Glutamatergic neuron (in vitro differentiated cells): Measurements from ENCODE around the gene NFATC1. TPM values are rescaled to one million over a fixed set of nuclear protein-coding genes. Genes with fewer than 3 reads are reported as not detected.

Source experiments
- DNase-seq: peaks from one replicate; pipeline ENCODE4 v3.0.0; 2022
- H3K27ac Mint-ChIP-seq: one replicate; pipeline ENCODE4 v1.8.0; 2020; ENCODE audit warnings: mild to moderate bottlenecking, mixed read lengths, inconsistent platforms; ENCODE audit not compliant: unreplicated experiment
- H3K27me3 Mint-ChIP-seq: one replicate; pipeline ENCODE4 v1.8.0; 2020; ENCODE audit warnings: mild to moderate bottlenecking, moderate library complexity, mixed read lengths, inconsistent platforms; ENCODE audit not compliant: unreplicated experiment
- H3K36me3 Mint-ChIP-seq: one replicate; pipeline ENCODE4 v1.8.0; 2020; ENCODE audit warnings: mild to moderate bottlenecking, mixed read lengths, inconsistent platforms; ENCODE audit not compliant: unreplicated experiment
- H3K4me1 Mint-ChIP-seq: one replicate; pipeline ENCODE4 v1.8.0; 2020; ENCODE audit warnings: mild to moderate bottlenecking, low read depth, mixed read lengths, inconsistent platforms; ENCODE audit not compliant: unreplicated experiment
- H3K4me3 Mint-ChIP-seq: one replicate; pipeline ENCODE4 v1.8.0; 2020; ENCODE audit warnings: mild to moderate bottlenecking, mixed read lengths, inconsistent platforms; ENCODE audit not compliant: unreplicated experiment
- H3K9me3 Mint-ChIP-seq: one replicate; pipeline ENCODE4 v1.8.0; 2020; ENCODE audit warnings: mild to moderate bottlenecking, moderate library complexity, mixed read lengths, inconsistent platforms; ENCODE audit not compliant: unreplicated experiment
- CTCF ChIP-seq: fragments of 200-600 bp; sonication (generic); IDR thresholded peaks from one replicate; pipeline ENCODE4 v1.5.0; 2021; ENCODE audit not compliant: partially characterized antibody, unreplicated experiment
- total RNA-seq: library from RNA; stranded (reverse); fragmentation: NEBNext Ultra II Directional; extraction: Animal tissue kit (Norgen Biotek cat#: 25700); gene quantifications from one replicate; pipeline ENCODE4 v1.2.1, GENCODE V29; 2021; ENCODE audit not compliant: unreplicated experiment

The NFATC1 gene
- total RNA-seq, 1 donor from 2014 or later, result 5.3 TPM

GRCh38 chr18:79416022-79416676 lies 20.4 kb downstream of the NFATC1 start:
- H3K27ac Mint-ChIP-seq, result no peak overlapping the region

GRCh38 chr18:79416677-79417052 lies 20.9 kb downstream of the NFATC1 start:
- DNase-seq, result no peak
- Mint-ChIP-seq H3K9me3 (peaks cover 6% of the 10 kb centered on the region), H3K36me3 (peaks cover 18% of the 10 kb centered on the region), H3K4me1 (peaks cover 15% of the 10 kb centered on the region), H3K27me3 (peaks cover 10% of the 10 kb centered on the region), H3K4me3 (no peak overlapping the region), H3K27ac (no peak overlapping the region)
- TF ChIP-seq CTCF, result no peak

More at GRCh38 chr18:79416022-79416676, 20.4 kb downstream of the NFATC1 start:
- Mint-ChIP-seq H3K36me3 (peaks cover 18% of the 10 kb centered on the region), H3K9me3 (peaks cover 6% of the 10 kb centered on the region), H3K4me3 (no peak overlapping the region), H3K27me3 (peaks cover 10% of the 10 kb centered on the region), H3K4me1 (peaks cover 15% of the 10 kb centered on the region)
- TF ChIP-seq CTCF, result no peak
- no peak for DNase-seq

GRCh38 chr18:79418236-79418635 lies 22.5 kb downstream of the NFATC1 start:
- Mint-ChIP-seq H3K4me3 (no peak overlapping the region), H3K4me1 (peaks cover 12% of the 10 kb centered on the region), H3K27ac (no peak overlapping the region), H3K27me3 (peaks cover 10% of the 10 kb centered on the region), H3K36me3 (peaks cover 13% of the 10 kb centered on the region), H3K9me3 (peaks cover 6% of the 10 kb centered on the region)
- no peak for DNase-seq
- TF ChIP-seq CTCF, result no peak

GRCh38 chr18:79418642-79419041 lies 22.9 kb downstream of the NFATC1 start:
- peaks cover 10% of the 10 kb centered on the region for H3K36me3 Mint-ChIP-seq

More at GRCh38 chr18:79418642-79419041, 22.9 kb downstream of the NFATC1 start:
- peaks cover 6% of the 10 kb centered on the region for H3K9me3 Mint-ChIP-seq
- TF ChIP-seq CTCF, result no peak
- H3K27ac Mint-ChIP-seq, result no peak overlapping the region
- peaks cover 10% of the 10 kb centered on the region for H3K27me3 Mint-ChIP-seq
- H3K4me1 Mint-ChIP-seq, result peaks cover 11% of the 10 kb centered on the region
- no peak for DNase-seq
- H3K4me3 Mint-ChIP-seq, result no peak overlapping the region
